GM21447 (cell line): Measurements from ENCODE around the gene OPN3.

ENCODE experiments used
- ATAC-seq: cut with Tn5 transposase; IDR thresholded peaks from one replicate; pipeline ENCODE4 v1.9.1; 2021; ENCODE audit not compliant: unreplicated experiment

Gene OPN3

DNA sequence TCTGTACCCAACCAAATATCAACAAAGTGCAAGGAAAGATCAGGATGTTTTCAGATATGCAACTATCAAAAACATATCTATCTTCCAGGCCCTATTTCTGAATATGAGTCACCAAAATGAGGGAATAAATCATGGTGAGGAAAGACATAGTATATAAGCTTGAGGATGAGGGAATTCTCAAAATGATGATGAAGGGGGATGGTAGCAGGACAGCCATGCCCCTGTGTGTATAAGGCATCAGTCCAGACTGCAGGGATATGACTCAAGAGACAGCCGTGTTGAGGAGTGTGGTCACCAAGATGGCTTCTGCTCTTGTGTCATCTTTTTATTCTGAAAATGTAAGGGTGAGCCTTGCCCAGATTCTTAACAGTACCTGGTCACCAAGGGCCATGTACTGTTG is 7.5 kb upstream of the OPN3 start:
- no peak for ATAC-seq

DNA sequence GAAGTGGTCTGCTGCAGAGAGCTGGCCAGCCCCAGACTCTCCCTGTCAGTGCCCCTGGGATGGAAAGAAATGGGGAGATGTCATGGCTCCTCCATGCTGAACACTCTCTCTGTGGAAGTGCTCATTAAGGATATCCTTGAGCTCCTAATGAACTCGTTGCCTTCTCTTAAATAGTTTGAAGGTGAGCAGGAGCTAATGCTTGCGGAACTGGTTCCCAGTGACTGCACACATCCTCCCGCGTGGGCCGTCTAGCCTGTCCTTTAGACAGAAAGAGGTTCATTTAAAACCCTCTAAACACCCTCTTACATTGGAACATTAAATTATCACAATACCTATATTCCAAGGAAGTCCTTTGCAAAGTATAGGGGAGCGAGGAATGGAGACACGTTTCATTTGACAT is 6.0 kb upstream of the OPN3 start:
- no peak for ATAC-seq

DNA sequence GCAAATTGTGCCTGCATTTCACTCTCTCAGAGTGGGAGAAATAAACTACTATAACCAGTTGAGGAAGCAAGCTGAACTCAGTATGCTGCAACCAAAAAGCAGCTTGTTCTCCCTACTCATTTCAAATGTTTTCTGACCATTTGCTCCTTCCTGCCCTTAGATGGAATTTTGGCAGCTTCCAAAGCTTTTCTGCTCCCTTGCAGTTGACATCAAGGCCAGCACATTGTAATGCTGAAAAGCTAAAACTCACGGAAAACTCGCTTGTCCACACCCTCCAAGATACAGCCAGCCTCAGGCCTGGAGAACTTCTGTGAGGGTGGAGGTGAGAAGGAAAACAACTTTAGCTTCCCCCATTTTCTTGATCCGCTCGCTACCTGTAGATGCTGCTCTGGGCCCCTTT is 5.0 kb upstream of the OPN3 start:
- ATAC-seq: no peak

GRCh38 chr1:241644259-241644658 is 4.1 kb upstream of the OPN3 start:
- no peak for ATAC-seq

DNA sequence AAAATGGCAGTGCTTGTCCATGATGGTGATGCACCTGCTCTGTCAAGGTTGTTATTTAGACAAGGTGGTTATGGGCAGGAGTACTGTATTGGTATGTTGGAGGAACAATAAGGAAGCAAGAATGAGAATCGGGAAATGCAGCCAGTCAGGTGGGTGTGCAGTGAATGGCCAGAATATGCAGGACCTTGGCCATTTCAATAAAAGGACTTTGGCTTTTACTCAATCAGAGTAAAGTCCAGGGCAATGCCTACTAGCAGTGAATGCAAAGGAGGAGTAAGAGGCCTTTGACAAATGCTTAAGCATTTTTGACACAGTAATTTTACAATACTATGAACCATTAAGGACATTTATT is 2.4 kb upstream of the OPN3 start:
- no peak for ATAC-seq

DNA sequence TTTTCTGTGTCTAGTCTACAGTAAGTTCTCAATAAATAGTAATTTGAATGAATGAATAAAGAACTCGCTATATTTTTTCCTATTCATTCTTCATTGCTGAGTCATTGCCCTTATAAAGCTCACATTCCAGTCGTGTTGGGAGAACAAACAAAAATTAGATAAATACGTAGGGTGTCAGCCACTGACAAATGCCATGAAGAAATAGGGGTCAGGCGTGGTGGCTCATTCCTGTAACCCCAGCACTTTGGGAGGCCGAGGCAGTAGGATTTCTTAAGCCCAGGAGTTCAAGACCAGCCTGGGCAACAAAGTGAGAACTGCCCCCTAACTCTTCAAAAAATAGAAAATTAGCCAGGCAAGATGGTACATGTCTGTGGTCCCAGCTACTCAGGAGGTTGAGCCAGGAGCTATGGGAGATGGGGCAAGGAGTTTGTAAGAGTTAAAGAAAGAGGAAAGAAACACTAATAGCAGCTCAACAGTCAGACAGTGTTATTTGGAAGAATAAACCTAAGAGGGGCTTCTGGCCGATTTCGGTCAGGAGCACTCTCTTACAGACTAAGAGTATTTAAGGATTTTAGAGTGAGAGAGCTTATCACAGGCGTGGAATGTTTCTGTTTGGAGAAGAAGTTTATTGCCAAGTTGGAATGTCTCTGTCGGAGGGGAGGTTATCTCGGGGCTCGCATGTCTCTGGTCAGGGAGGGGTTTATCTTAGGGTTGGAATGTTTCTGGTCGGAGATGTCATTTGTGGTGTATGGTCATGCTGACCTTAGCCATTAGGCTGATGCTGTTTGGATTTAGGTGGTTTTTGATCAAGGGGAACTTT is 1.8 kb upstream of the OPN3 start:
- ATAC-seq: no peak

GRCh38 chr1:241640867-241641622 is 876 bp upstream of the OPN3 start:
- ATAC-seq: no peak

DNA sequence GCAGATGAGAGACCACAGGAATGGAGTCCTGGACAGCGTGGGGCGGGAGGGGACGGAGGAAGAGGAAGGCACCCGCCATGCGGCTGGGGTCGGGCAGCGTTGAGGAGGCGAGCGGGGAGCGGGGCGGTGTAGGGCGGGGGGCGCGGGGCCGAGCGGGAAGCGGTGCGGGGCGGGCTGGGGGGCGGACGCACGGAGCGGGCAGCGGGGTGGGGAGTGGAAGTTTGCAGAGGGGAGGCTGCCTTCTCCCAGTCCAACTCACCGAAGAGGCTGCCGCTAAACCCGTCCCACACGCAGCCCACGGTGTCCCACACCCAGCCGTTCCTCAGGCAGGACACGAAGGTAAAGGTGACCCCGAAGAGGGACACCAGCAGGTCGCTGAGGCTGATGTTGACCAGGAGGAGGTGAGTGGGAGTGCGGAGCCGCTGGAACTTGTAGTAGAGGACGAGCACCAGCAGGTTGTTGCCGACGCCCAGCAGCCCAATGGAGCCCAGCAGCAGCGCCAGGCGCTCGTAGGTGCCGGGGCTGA is 483 bp downstream of the OPN3 start:
- ATAC-seq: peak; percentile 38

DNA sequence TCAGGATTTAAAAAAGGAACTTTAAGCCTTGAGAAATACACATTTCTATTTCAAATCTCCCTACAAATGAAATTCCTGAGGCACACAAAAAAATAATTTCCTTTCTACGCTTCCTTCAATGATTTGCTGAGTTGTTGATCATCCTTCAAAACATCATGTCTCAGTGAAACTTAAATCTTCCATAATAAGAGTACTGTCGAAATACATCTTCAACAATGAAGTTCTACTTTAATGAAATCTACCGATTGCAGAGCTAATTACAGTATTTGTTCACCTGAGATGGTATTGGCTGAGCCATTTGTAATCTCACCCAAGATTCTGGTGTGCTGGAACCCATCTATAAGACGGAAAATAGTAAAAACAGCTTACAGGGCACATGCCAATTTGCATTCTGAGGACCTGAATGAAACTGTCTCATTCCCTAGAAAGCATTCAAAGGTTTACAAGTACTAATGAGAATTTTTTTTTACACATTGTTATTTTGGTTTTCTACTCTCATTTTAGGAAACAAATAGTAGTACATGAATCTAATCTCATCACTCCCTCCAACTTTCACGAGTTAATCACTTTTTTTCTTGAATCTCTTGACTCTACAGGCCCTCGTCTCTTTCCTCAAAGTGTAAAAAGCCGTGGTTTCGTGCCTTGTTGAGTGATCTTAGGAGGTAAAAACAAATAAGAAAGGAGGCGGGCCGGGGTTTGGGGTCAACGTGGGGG is 1.1 kb downstream of the OPN3 start:
- no peak for ATAC-seq

GRCh38 chr1:241638099-241638682 is 2.0 kb downstream of the OPN3 start:
- no peak for ATAC-seq

DNA sequence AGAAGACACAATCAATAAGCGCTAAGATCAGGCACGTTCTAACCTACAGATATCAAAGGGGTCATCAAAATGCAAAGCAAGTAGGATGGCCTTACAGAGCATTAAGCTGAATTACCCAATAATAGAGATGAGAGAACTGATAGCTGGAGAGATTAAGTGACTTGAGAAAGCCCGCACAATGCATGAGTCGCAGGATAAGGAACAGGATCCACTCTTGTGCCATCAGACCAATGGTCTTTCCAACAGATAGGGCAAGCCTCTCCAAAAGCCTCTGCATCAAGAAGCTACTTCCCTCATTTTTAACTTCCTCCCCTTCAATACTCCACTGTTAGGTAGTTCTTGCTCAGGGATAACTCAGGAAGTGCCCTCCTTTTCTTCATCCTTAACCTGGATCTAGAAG is 2.6 kb downstream of the OPN3 start:
- ATAC-seq: no peak

DNA sequence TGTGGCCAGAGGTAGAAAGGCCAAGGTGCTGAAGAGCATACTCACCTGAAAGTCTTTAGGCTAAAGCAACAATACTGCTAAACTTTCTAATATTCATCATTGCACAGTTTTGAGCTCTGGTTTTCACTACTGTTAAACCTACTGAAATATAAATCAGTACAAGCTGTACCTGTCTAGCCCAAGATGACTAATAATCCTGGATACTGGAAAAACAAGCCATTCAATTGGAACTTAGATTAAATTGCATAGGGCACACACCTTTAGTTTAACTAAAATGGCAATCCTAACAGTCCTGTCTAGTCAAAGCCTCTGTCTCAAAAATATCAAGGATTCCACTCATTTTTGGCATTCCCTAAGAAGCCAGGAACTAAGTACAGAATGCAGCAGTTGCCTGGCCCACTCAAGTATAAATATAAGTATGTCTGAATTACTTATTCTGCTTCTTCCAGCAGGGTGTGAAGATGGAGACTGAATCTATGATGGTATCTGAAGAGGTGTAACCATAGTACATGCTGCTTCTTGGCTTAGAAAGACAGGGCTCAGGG is 3.1 kb downstream of the OPN3 start:
- no peak for ATAC-seq

DNA sequence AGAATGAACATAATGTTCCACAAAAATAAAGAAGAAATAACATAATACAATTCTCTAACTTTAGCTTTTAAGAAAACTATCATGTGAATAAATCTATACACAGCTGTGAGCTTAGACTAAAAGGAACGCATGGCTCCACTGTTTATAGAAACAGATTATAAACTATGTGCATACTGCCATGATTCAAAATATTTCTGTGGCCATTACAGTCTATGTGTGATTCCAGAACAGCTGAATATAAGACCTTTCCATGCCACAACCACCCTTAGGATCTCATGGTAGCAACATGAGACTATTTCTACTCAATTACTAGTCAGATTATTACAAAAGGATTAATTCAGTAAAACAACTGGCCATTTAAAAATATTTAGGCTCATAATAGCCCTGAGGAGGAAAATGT is 3.9 kb downstream of the OPN3 start:
- no peak for ATAC-seq

DNA sequence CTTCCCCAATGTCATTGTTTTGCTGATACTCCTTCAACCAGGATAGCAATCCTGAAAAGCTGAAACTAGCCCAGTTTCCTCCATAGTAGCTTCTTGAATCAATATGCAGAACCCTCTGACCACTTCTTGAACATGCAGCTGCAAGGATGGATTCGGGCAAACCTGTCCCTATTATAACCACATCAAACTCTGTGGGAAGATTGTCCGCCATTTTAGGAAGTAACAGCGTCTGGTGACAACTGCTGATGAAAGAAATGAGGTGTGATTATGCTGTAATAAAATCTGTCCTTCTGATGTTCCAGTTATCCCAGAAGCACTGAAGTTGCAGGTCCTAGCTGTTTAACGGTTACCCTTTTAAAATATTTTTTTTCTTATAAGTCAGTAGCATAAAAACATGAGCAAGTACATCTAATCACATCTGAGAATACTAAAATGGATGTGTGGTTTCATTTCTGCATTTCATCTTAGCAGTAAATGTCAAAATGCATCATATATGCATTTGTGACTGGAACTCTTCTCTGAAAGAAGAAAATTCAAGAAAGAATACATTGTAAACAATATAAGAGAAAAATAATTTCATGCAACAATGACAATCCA is 4.5 kb downstream of the OPN3 start:
- ATAC-seq: no peak

- ATAC-seq: no peak
These were observed 7.2 kb downstream of the OPN3 start for GRCh38 chr1:241632987-241633386.

- ATAC-seq: no peak
These were observed 8.5 kb downstream of the OPN3 start for GRCh38 chr1:241631674-241632073.

GRCh38 chr1:241630899-241631298 is 9.3 kb downstream of the OPN3 start:
- ATAC-seq: no peak

GRCh38 chr1:241630476-241630875 is 9.7 kb downstream of the OPN3 start:
- ATAC-seq: no peak

- ATAC-seq: no peak
These were observed 10.2 kb downstream of the OPN3 start for GRCh38 chr1:241630005-241630404.

- ATAC-seq: peak; percentile 80
These were observed 12.5 kb downstream of the OPN3 start for GRCh38 chr1:241627453-241628259.
